Measurements from ENCODE around the gene MKI67. TPM values are rescaled to one million over a fixed set of nuclear protein-coding genes. Genes with fewer than 3 reads are reported as not detected.

The MKI67 gene
- total RNA-seq, 1 donor from 2014 or later = 45.7 TPM

GRCh38 chr10:128071417-128071782, 54.8 kb downstream of the MKI67 start:
- H3K36me3 Mint-ChIP-seq (ENCODE audit: insufficient read depth) = no peaks in the 10 kb centered on the region
- H3K4me3 Mint-ChIP-seq (ENCODE audit: low read depth) = no peak overlapping the region
- peaks cover 7% of the 10 kb centered on the region for H3K27me3 Mint-ChIP-seq
- TF ChIP-seq CTCF (IDR thresholded peaks at IDR 0.05; ENCODE audit: unreplicated experiment) = no peak
- H3K4me1 Mint-ChIP-seq (ENCODE audit: low read depth) = no peaks in the 10 kb centered on the region
- H3K9me3 Mint-ChIP-seq (ENCODE audit: low read depth) = no peaks in the 10 kb centered on the region
- no peak overlapping the region for H3K27ac Mint-ChIP-seq
- DNase-seq (ENCODE audit: low spot score, unreplicated experiment) = no peak

- no peak for TF ChIP-seq CTCF (IDR thresholded peaks at IDR 0.05; ENCODE audit: unreplicated experiment)
- no peak for DNase-seq (ENCODE audit: low spot score, unreplicated experiment)
Measured at GRCh38 chr10:128070721-128071416, 55.4 kb downstream of the MKI67 start.

GRCh38 chr10:128070161-128070560, 56.1 kb downstream of the MKI67 start:
- Mint-ChIP-seq H3K4me1 (ENCODE audit: low read depth) (no peaks in the 10 kb centered on the region), H3K9me3 (ENCODE audit: low read depth) (no peaks in the 10 kb centered on the region), H3K36me3 (ENCODE audit: insufficient read depth) (no peaks in the 10 kb centered on the region), H3K4me3 (ENCODE audit: low read depth) (no peak overlapping the region), H3K27ac (no peak overlapping the region), H3K27me3 (peaks cover 11% of the 10 kb centered on the region)
- no peak for DNase-seq (ENCODE audit: low spot score, unreplicated experiment)
- no peak for TF ChIP-seq CTCF (IDR thresholded peaks at IDR 0.05; ENCODE audit: unreplicated experiment)

More at GRCh38 chr10:128070721-128071416, 55.4 kb downstream of the MKI67 start:
- Mint-ChIP-seq H3K4me3 (ENCODE audit: low read depth) (no peak overlapping the region), H3K9me3 (ENCODE audit: low read depth) (no peaks in the 10 kb centered on the region), H3K27ac (no peak overlapping the region), H3K36me3 (ENCODE audit: insufficient read depth) (no peaks in the 10 kb centered on the region), H3K4me1 (ENCODE audit: low read depth) (no peaks in the 10 kb centered on the region), H3K27me3 (peaks cover 9% of the 10 kb centered on the region)

- TF ChIP-seq CTCF (IDR thresholded peaks at IDR 0.05; ENCODE audit: unreplicated experiment) = peak; percentile 93
- H3K27me3 Mint-ChIP-seq = peaks cover 11% of the 10 kb centered on the region
- no peaks in the 10 kb centered on the region for H3K4me1 Mint-ChIP-seq (ENCODE audit: low read depth)
- H3K4me3 Mint-ChIP-seq (ENCODE audit: low read depth) = no peak overlapping the region
- peak; percentile 56 for DNase-seq (ENCODE audit: low spot score, unreplicated experiment)
- H3K27ac Mint-ChIP-seq = no peak overlapping the region
- no peaks in the 10 kb centered on the region for H3K9me3 Mint-ChIP-seq (ENCODE audit: low read depth)
- H3K36me3 Mint-ChIP-seq (ENCODE audit: insufficient read depth) = no peaks in the 10 kb centered on the region
Measured at GRCh38 chr10:128069351-128070051, 56.7 kb downstream of the MKI67 start.

GRCh38 chr10:128068398-128069285, 57.6 kb downstream of the MKI67 start:
- DNase-seq (ENCODE audit: low spot score, unreplicated experiment) = no peak
- Mint-ChIP-seq H3K9me3 (ENCODE audit: low read depth) (no peaks in the 10 kb centered on the region), H3K27ac (no peak overlapping the region), H3K27me3 (peaks cover 12% of the 10 kb centered on the region), H3K36me3 (ENCODE audit: insufficient read depth) (no peaks in the 10 kb centered on the region), H3K4me1 (ENCODE audit: low read depth) (no peaks in the 10 kb centered on the region), H3K4me3 (ENCODE audit: low read depth) (no peak overlapping the region)
- no peak for TF ChIP-seq CTCF (IDR thresholded peaks at IDR 0.05; ENCODE audit: unreplicated experiment)
